ENCODE measurements around the gene CMC2. TPM values are rescaled to one million over a fixed set of nuclear protein-coding genes. Genes with fewer than 3 reads are reported as not detected.

CMC2 gene
- polyA plus RNA-seq, 1 donor (not counting 4 experiments of a cell fraction or from before 2014, with no cell fraction given), result 91.8 TPM

DNA sequence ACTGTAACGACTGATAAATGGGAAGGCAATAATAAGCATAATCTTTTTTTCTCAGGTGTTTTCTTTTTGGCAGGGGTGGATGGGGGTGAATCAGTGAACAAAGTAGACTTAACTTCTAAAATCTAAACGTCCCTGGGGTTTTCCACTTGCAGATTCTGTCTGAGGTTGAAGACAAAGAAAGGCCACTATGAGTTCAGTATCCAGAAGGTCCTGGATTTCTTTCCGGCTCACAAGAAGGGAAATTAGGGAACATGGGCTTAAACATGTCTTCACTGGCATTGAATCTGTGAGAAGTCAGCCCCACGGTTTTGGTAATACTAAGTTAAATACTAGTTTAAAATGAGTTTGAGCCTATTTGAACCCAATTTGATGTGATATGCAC lies 67.8 kb downstream of the CMC2 start:
- no peaks in the 10 kb centered on the region for H3K36me3 ChIP-seq (ENCODE audit: control insufficient read depth in 2 of 2, extremely low read depth in 1 of 2, insufficient read depth in 2 of 2, low read length in 2 of 2)
- no peaks in the 10 kb centered on the region for H3K9me3 ChIP-seq (ENCODE audit: control insufficient read depth, low read depth, low read length)
- H2AFZ ChIP-seq (ENCODE audit: control insufficient read depth, low read length), result no peak overlapping the region
- TF ChIP-seq EZH2 (IDR thresholded peaks at IDR 0.05; ENCODE audit: low read length), result no peak
- TF ChIP-seq, protein P1, sequence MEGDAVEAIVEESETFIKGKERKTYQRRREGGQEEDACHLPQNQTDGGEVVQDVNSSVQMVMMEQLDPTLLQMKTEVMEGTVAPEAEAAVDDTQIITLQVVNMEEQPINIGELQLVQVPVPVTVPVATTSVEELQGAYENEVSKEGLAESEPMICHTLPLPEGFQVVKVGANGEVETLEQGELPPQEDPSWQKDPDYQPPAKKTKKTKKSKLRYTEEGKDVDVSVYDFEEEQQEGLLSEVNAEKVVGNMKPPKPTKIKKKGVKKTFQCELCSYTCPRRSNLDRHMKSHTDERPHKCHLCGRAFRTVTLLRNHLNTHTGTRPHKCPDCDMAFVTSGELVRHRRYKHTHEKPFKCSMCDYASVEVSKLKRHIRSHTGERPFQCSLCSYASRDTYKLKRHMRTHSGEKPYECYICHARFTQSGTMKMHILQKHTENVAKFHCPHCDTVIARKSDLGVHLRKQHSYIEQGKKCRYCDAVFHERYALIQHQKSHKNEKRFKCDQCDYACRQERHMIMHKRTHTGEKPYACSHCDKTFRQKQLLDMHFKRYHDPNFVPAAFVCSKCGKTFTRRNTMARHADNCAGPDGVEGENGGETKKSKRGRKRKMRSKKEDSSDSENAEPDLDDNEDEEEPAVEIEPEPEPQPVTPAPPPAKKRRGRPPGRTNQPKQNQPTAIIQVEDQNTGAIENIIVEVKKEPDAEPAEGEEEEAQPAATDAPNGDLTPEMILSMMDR (optimal IDR thresholded peaks at IDR 0.05 in 1 of 3, IDR thresholded peaks at IDR 0.05 in 1 of 3, conservative IDR thresholded peaks at IDR 0.05 in 1 of 3; ENCODE audit: extremely low read depth in 1 of 3, insufficient read depth in 2 of 3, low read length in 3 of 3), result no peak
- DNase-seq (ENCODE audit: low read depth, low spot score) (no peak), FAIRE-seq (no peak)
- peak overlapping the region; percentile 65 for H3K27ac ChIP-seq (ENCODE audit: control insufficient read depth, insufficient read depth, low read length)
- H3K9ac ChIP-seq (ENCODE audit: control insufficient read depth, extremely low read depth, insufficient read depth, low read length), result no peak overlapping the region
- H3K4me2 ChIP-seq (ENCODE audit: control insufficient read depth, extremely low read depth, insufficient read depth, low read depth, low read length), result peak overlapping the region; percentile 70
- H4K20me1 ChIP-seq (ENCODE audit: control insufficient read depth, extremely low read depth, insufficient read depth, low read length), result no peaks in the 10 kb centered on the region
- no peaks in the 10 kb centered on the region for H3K27me3 ChIP-seq (ENCODE audit: control insufficient read depth, extremely low read depth, insufficient read depth, low read length)
- dilution Hi-C loops (cut with MboI; ENCODE audit: extremely low pct_ligation_motif_present, low sequenced_read_pairs), result no loop called here
- H3K4me3 ChIP-seq (ENCODE audit: control insufficient read depth in 2 of 3, extremely low read depth in 1 of 3, insufficient read depth in 2 of 3, low read depth in 1 of 3, low read length in 3 of 3), result no peak overlapping the region
- H3K4me1 ChIP-seq (ENCODE audit: control insufficient read depth, extremely low read depth, insufficient read depth, low read length), result peaks cover 15% of the 10 kb centered on the region
- H3K79me2 ChIP-seq (ENCODE audit: control insufficient read depth, insufficient read depth, low read length), result no peaks in the 10 kb centered on the region
- no peaks in the 10 kb centered on the region for H3K9me1 ChIP-seq (ENCODE audit: control insufficient read depth, extremely low read depth, insufficient read depth, low read length)

DNA sequence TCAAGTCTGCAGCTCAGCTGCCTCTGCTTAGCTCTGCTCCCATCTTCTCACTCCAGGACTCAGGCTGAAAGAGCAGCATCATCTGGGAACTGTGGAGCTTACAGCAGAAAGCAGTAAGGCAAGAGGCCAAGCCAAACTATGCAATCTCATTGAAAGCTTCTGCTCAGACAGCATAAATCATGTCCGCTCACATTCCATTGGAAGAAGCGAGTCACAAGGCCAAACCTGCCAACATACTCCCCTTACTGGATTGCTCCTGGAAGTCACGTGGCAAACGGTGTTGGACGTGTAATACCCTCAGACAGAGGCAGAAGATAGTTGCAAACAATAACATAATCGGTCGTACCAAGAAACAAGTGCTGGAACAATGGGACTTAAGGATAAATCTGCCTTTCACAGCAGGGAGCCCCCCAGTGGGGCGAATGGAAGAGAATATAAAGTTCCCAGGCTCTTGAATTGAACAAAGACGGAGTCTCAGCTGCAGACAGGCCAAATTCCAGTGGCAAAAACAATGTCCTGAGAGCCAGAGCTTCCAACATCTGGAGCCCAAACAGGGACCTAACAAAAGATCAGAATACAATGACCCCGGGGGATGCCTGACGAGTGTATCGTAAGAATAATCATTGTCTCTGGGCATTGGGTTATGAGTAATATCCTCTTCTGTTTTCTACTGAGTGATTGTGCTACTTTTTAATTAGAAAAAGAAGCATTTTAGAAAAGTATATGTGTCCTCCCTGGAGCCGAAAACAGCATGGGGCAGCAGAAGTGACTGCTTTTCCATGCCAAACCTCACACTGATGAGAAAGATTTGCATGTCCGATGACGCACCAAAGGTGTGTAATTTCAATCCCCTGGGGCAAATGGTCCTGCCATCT lies 68.4 kb downstream of the CMC2 start:
- dilution Hi-C loops (cut with MboI; ENCODE audit: extremely low pct_ligation_motif_present, low sequenced_read_pairs), result no loop called here
- peak overlapping the region; percentile 70 for H2AFZ ChIP-seq (ENCODE audit: control insufficient read depth, low read length)
- FAIRE-seq, result peak; percentile 89
- no peaks in the 10 kb centered on the region for H3K9me1 ChIP-seq (ENCODE audit: control insufficient read depth, extremely low read depth, insufficient read depth, low read length)
- peaks cover 15% of the 10 kb centered on the region for H3K4me1 ChIP-seq (ENCODE audit: control insufficient read depth, extremely low read depth, insufficient read depth, low read length)
- no peaks in the 10 kb centered on the region for H3K9me3 ChIP-seq (ENCODE audit: control insufficient read depth, low read depth, low read length)
- no peaks in the 10 kb centered on the region for H4K20me1 ChIP-seq (ENCODE audit: control insufficient read depth, extremely low read depth, insufficient read depth, low read length)
- no peaks in the 10 kb centered on the region for H3K27me3 ChIP-seq (ENCODE audit: control insufficient read depth, extremely low read depth, insufficient read depth, low read length)
- H3K79me2 ChIP-seq (ENCODE audit: control insufficient read depth, insufficient read depth, low read length), result no peaks in the 10 kb centered on the region
- H3K36me3 ChIP-seq (ENCODE audit: control insufficient read depth in 2 of 2, extremely low read depth in 1 of 2, insufficient read depth in 2 of 2, low read length in 2 of 2), result no peaks in the 10 kb centered on the region
- peak overlapping the region; percentile 19 for H3K9ac ChIP-seq (ENCODE audit: control insufficient read depth, extremely low read depth, insufficient read depth, low read length)
- DNase-seq (ENCODE audit: low read depth, low spot score), result peak; percentile 65
- peak overlapping the region; percentile 70 for H3K4me2 ChIP-seq (ENCODE audit: control insufficient read depth, extremely low read depth, insufficient read depth, low read depth, low read length)
- no peak for TF ChIP-seq EZH2 (IDR thresholded peaks at IDR 0.05; ENCODE audit: low read length)
- TF ChIP-seq, protein P1 (optimal IDR thresholded peaks at IDR 0.05 in 1 of 3, IDR thresholded peaks at IDR 0.05 in 1 of 3, conservative IDR thresholded peaks at IDR 0.05 in 1 of 3; ENCODE audit: extremely low read depth in 1 of 3, insufficient read depth in 2 of 3, low read length in 3 of 3), result no peak
- peak overlapping the region; percentile 65 for H3K27ac ChIP-seq (ENCODE audit: control insufficient read depth, insufficient read depth, low read length)
- H3K4me3 ChIP-seq (ENCODE audit: control insufficient read depth in 2 of 3, extremely low read depth in 1 of 3, insufficient read depth in 2 of 3, low read depth in 1 of 3, low read length in 3 of 3), result peak overlapping the region in 2 of 3 experiments; percentile 28 to 30
